T-helper 2 cell treated with Interferon-gamma antibody and Interleukin-4, amounts not matched to agents 5 μg/mL and 100 μg/mL, for 36 hours (primary cell): ENCODE data around the gene ESRRG.

Experiments
- DNase-seq: peaks from one replicate; pipeline ENCODE4 v3.0.0; 2021; ENCODE audit warnings: low spot score
- H3K27ac Mint-ChIP-seq: one replicate; pipeline ENCODE4 v1.8.0; 2021; ENCODE audit warnings: mild to moderate bottlenecking, mixed read lengths
- H3K27me3 Mint-ChIP-seq: one replicate; pipeline ENCODE4 v1.8.0; 2021; ENCODE audit warnings: low read depth, mixed read lengths
- H3K36me3 Mint-ChIP-seq: one replicate; pipeline ENCODE4 v1.8.0; 2021; ENCODE audit warnings: low read depth, mixed read lengths
- H3K4me1 Mint-ChIP-seq: one replicate; pipeline ENCODE4 v1.8.0; 2021; ENCODE audit warnings: low read depth, mixed read lengths
- H3K4me3 Mint-ChIP-seq: one replicate; pipeline ENCODE4 v1.8.0; 2022; ENCODE audit warnings: mild to moderate bottlenecking, moderate library complexity, mixed read lengths
- H3K9me3 Mint-ChIP-seq: one replicate; pipeline ENCODE4 v1.8.0; 2021; ENCODE audit warnings: mixed read lengths

ESRRG gene

GRCh38 chr1:216686860-216687766 lies 36.1 kb downstream of the ESRRG start:
- Mint-ChIP-seq H3K27me3 (no peaks in the 10 kb centered on the region), H3K4me3 (no peak overlapping the region), H3K4me1 (no peaks in the 10 kb centered on the region), H3K36me3 (no peaks in the 10 kb centered on the region), H3K9me3 (peaks cover 2% of the 10 kb centered on the region), H3K27ac (no peak overlapping the region)
- DNase-seq = no peak

- H3K4me1 Mint-ChIP-seq = no peaks in the 10 kb centered on the region
- DNase-seq = no peak
- peaks cover 2% of the 10 kb centered on the region for H3K9me3 Mint-ChIP-seq
- H3K27me3 Mint-ChIP-seq = no peaks in the 10 kb centered on the region
- H3K4me3 Mint-ChIP-seq = no peak overlapping the region
- no peaks in the 10 kb centered on the region for H3K36me3 Mint-ChIP-seq
- H3K27ac Mint-ChIP-seq = no peak overlapping the region
Observed at GRCh38 chr1:216682752-216683151, 40.5 kb downstream of the ESRRG start.

- H3K36me3 Mint-ChIP-seq = no peaks in the 10 kb centered on the region
- no peaks in the 10 kb centered on the region for H3K27me3 Mint-ChIP-seq
- H3K9me3 Mint-ChIP-seq = no peaks in the 10 kb centered on the region
- H3K27ac Mint-ChIP-seq = no peak overlapping the region
- no peaks in the 10 kb centered on the region for H3K4me1 Mint-ChIP-seq
- no peak for DNase-seq
- no peak overlapping the region for H3K4me3 Mint-ChIP-seq
Observed at GRCh38 chr1:216679108-216679507, 44.1 kb downstream of the ESRRG start.

GRCh38 chr1:216670118-216670883 lies 52.9 kb downstream of the ESRRG start:
- Mint-ChIP-seq H3K4me3 (no peak overlapping the region), H3K4me1 (no peaks in the 10 kb centered on the region), H3K36me3 (no peaks in the 10 kb centered on the region), H3K27me3 (no peaks in the 10 kb centered on the region), H3K27ac (no peak overlapping the region), H3K9me3 (no peaks in the 10 kb centered on the region)
- DNase-seq = no peak

- Mint-ChIP-seq H3K4me3 (no peak overlapping the region), H3K27me3 (no peaks in the 10 kb centered on the region), H3K36me3 (no peaks in the 10 kb centered on the region), H3K27ac (no peak overlapping the region), H3K9me3 (no peaks in the 10 kb centered on the region), H3K4me1 (no peaks in the 10 kb centered on the region)
- no peak for DNase-seq
Observed at GRCh38 chr1:216666441-216666840, 56.8 kb downstream of the ESRRG start.

- Mint-ChIP-seq H3K27ac (no peak overlapping the region), H3K9me3 (no peaks in the 10 kb centered on the region), H3K27me3 (no peaks in the 10 kb centered on the region), H3K4me3 (no peak overlapping the region), H3K4me1 (no peaks in the 10 kb centered on the region), H3K36me3 (no peaks in the 10 kb centered on the region)
- no peak for DNase-seq
Observed at GRCh38 chr1:216665856-216666255, 57.4 kb downstream of the ESRRG start.

GRCh38 chr1:216665406-216665805 lies 57.8 kb downstream of the ESRRG start:
- Mint-ChIP-seq H3K4me3 (no peak overlapping the region), H3K9me3 (no peaks in the 10 kb centered on the region), H3K36me3 (no peaks in the 10 kb centered on the region), H3K27ac (no peak overlapping the region), H3K4me1 (no peaks in the 10 kb centered on the region), H3K27me3 (no peaks in the 10 kb centered on the region)
- no peak for DNase-seq

GRCh38 chr1:216662681-216663080 lies 60.5 kb downstream of the ESRRG start:
- no peaks in the 10 kb centered on the region for H3K9me3 Mint-ChIP-seq
- no peak for DNase-seq

GRCh38 chr1:216660561-216660960 lies 62.7 kb downstream of the ESRRG start:
- Mint-ChIP-seq H3K4me1 (no peaks in the 10 kb centered on the region), H3K9me3 (peaks cover 5% of the 10 kb centered on the region), H3K27ac (no peak overlapping the region), H3K4me3 (no peak overlapping the region), H3K27me3 (no peaks in the 10 kb centered on the region), H3K36me3 (no peaks in the 10 kb centered on the region)
- DNase-seq = no peak

More at GRCh38 chr1:216662681-216663080, 60.5 kb downstream of the ESRRG start:
- no peaks in the 10 kb centered on the region for H3K27me3 Mint-ChIP-seq
- H3K4me3 Mint-ChIP-seq = no peak overlapping the region
- no peaks in the 10 kb centered on the region for H3K4me1 Mint-ChIP-seq
- H3K27ac Mint-ChIP-seq = no peak overlapping the region
- H3K36me3 Mint-ChIP-seq = no peaks in the 10 kb centered on the region

- H3K9me3 Mint-ChIP-seq = peaks cover 5% of the 10 kb centered on the region
- H3K4me1 Mint-ChIP-seq = no peaks in the 10 kb centered on the region
- no peak overlapping the region for H3K27ac Mint-ChIP-seq
- H3K27me3 Mint-ChIP-seq = no peaks in the 10 kb centered on the region
- DNase-seq = no peak
- no peaks in the 10 kb centered on the region for H3K36me3 Mint-ChIP-seq
- no peak overlapping the region for H3K4me3 Mint-ChIP-seq
Observed at GRCh38 chr1:216653001-216653400, 70.2 kb downstream of the ESRRG start.

GRCh38 chr1:216651826-216652418 lies 71.3 kb downstream of the ESRRG start:
- Mint-ChIP-seq H3K27me3 (no peaks in the 10 kb centered on the region), H3K36me3 (no peaks in the 10 kb centered on the region), H3K27ac (no peak overlapping the region), H3K9me3 (peaks cover 5% of the 10 kb centered on the region), H3K4me1 (no peaks in the 10 kb centered on the region), H3K4me3 (no peak overlapping the region)
- no peak for DNase-seq

- Mint-ChIP-seq H3K4me1 (no peaks in the 10 kb centered on the region), H3K9me3 (peaks cover 4% of the 10 kb centered on the region), H3K27ac (no peak overlapping the region), H3K4me3 (no peak overlapping the region), H3K36me3 (no peaks in the 10 kb centered on the region), H3K27me3 (no peaks in the 10 kb centered on the region)
- no peak for DNase-seq
Observed at GRCh38 chr1:216643176-216643575, 80.1 kb downstream of the ESRRG start.

GRCh38 chr1:216641669-216642460 lies 81.4 kb downstream of the ESRRG start:
- H3K9me3 Mint-ChIP-seq = peaks cover 4% of the 10 kb centered on the region
- no peaks in the 10 kb centered on the region for H3K27me3 Mint-ChIP-seq
- no peak for DNase-seq
- no peak overlapping the region for H3K27ac Mint-ChIP-seq
- H3K36me3 Mint-ChIP-seq = no peaks in the 10 kb centered on the region
- H3K4me3 Mint-ChIP-seq = no peak overlapping the region
- H3K4me1 Mint-ChIP-seq = no peaks in the 10 kb centered on the region
